ENCODE results near the gene PPM1H. TPM values are rescaled to one million over a fixed set of nuclear protein-coding genes. Genes with fewer than 3 reads are reported as not detected.

The PPM1H gene
- total and polyA plus RNA-seq, 10 of the 15 experiments (the other 5 are each of a cell fraction or from before 2014, with no cell fraction given), result 0.11 to 0.83 (median 0.49) TPM

GRCh38 chr12:62629413-62629812 is 305.5 kb downstream of the PPM1H start:
- BruUV-seq (replicated peaks), result no TSS peak
- H3K4me3 ChIP-seq, result no peak overlapping the region
- H3K36me3 ChIP-seq (ENCODE audit: control insufficient read depth in 2 of 2, insufficient read depth in 2 of 2, low read length in 1 of 2), result no peaks in the 10 kb centered on the region
- ATAC-seq (no peak), FAIRE-seq (no peak), DNase-seq (ENCODE audit: low read depth, low spot score) (no peak)
- in situ Hi-C loops (cut with MboI), result no loop called here
- no peak overlapping the region for H3K9ac ChIP-seq (ENCODE audit: control insufficient read depth, insufficient read depth, low read length)
- H2AFZ ChIP-seq (ENCODE audit: control insufficient read depth, low read depth, low read length), result no peak overlapping the region
- SMC1A ChIA-PET (ENCODE audit: uncharacterized antibody, unreplicated experiment), result interaction anchor here (1.0 to 1.1 kb wide), 2 partner anchors 23 to 165 kb away, joined by 3 to 4 read pairs; no protein-coding TSS in a partner anchor
- H3K9me3 ChIP-seq (replicated peaks; ENCODE audit: control insufficient read depth, insufficient read depth, low read length), result no peaks in the 10 kb centered on the region
- peaks cover 3% of the 10 kb centered on the region for H3K4me1 ChIP-seq (ENCODE audit: control insufficient read depth, insufficient read depth, low read length)
- intact Hi-C loops (cut with micrococcal nuclease; ENCODE audit: unreplicated experiment), result no loop called here
- no peak for TF ChIP-seq CEBPZ (IDR thresholded peaks at IDR 0.05; ENCODE audit: low read depth, low read length)
- no peak for TF ChIP-seq BCL11A (IDR thresholded peaks at IDR 0.05; ENCODE audit: low read depth, low read length)
- TF ChIP-seq RB1 (IDR thresholded peaks at IDR 0.05; ENCODE audit: borderline replicate concordance), result no peak
- TF ChIP-seq TCF7 (IDR thresholded peaks at IDR 0.05; ENCODE audit: borderline replicate concordance), result no peak
- no peak for TF ChIP-seq CBX5 (IDR thresholded peaks at IDR 0.05; ENCODE audit: low read depth)
- no peak for TF ChIP-seq LARP7 (IDR thresholded peaks at IDR 0.05)
- no peak for TF ChIP-seq JUND (IDR thresholded peaks at IDR 0.05; ENCODE audit: low read depth, low read length)
- TF ChIP-seq ZSCAN29 (IDR thresholded peaks at IDR 0.05), result no peak
- TF ChIP-seq, protein P1, sequence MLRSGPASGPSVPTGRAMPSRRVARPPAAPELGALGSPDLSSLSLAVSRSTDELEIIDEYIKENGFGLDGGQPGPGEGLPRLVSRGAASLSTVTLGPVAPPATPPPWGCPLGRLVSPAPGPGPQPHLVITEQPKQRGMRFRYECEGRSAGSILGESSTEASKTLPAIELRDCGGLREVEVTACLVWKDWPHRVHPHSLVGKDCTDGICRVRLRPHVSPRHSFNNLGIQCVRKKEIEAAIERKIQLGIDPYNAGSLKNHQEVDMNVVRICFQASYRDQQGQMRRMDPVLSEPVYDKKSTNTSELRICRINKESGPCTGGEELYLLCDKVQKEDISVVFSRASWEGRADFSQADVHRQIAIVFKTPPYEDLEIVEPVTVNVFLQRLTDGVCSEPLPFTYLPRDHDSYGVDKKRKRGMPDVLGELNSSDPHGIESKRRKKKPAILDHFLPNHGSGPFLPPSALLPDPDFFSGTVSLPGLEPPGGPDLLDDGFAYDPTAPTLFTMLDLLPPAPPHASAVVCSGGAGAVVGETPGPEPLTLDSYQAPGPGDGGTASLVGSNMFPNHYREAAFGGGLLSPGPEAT (IDR thresholded peaks at IDR 0.05; ENCODE audit: low read depth), result no peak
- no peak for TF ChIP-seq SMC3 (IDR thresholded peaks at IDR 0.05; ENCODE audit: borderline replicate concordance, low read length)
- H3K27ac ChIP-seq (ENCODE audit: control insufficient read depth, insufficient read depth), result no peak overlapping the region
- CTCF ChIA-PET, result interaction anchor here (0.6 to 1.8 kb wide), 4 partner anchors 11 to 165 kb away, joined by 3 to 6 read pairs (median 4); no protein-coding TSS in a partner anchor
- 71% methylated on average over 4 of the region's 4 CpGs for WGBS (ENCODE audit: insufficient coverage, insufficient replicate concordance, low lambda C conversion rate, missing lambda C conversion rate)
- peaks cover 2 to 8% of the 10 kb centered on the region in 2 experiments for H3K27me3 ChIP-seq (replicated peaks in 1 of 2; ENCODE audit: control insufficient read depth in 2 of 2, insufficient read depth in 2 of 2, low read length in 1 of 2)
- POLR2A ChIA-PET, result no interaction called here
- RAD21 ChIA-PET (ENCODE audit: unreplicated experiment), result interaction anchor here (0.9 to 1.3 kb wide), 3 partner anchors 11 to 165 kb away, joined by 4 to 5 read pairs (median 4); no protein-coding TSS in a partner anchor
- H4K20me1 ChIP-seq (ENCODE audit: control insufficient read depth, insufficient read depth), result no peaks in the 10 kb centered on the region
- H3K4me2 ChIP-seq (ENCODE audit: control insufficient read depth, insufficient read depth), result no peak overlapping the region
- no peaks in the 10 kb centered on the region for H3K79me2 ChIP-seq (ENCODE audit: control insufficient read depth, insufficient read depth, low read length)

Measured in GM12878 (cell line).